Uterus (tissue), 2 donors: ENCODE measurements around the gene NRL.

Experiments used
- POLR2A ChIP-seq, 2 donors: fragments of 450-650 bp; IDR thresholded peaks; one replicate each; pipeline ENCODE4 v1.6.1; 2016; ENCODE audit warnings: antibody characterized with exemption in 2 of 2, mild to moderate bottlenecking in 1 of 2, moderate library complexity in 1 of 2
- TF ChIP-seq, protein P1 (sequence below), 4 experiments: fragments of 200-600 bp in 2 of 4; fragments of 450-650 bp in 2 of 4; sonication (generic) in 2 of 4; IDR thresholded peaks; one replicate each; pipeline ENCODE4 v1.5.1; 2016 to 2019; ENCODE audit warnings: antibody characterized with exemption in 4 of 4, mild to moderate bottlenecking in 2 of 4, moderate library complexity in 1 of 4

DNA sequence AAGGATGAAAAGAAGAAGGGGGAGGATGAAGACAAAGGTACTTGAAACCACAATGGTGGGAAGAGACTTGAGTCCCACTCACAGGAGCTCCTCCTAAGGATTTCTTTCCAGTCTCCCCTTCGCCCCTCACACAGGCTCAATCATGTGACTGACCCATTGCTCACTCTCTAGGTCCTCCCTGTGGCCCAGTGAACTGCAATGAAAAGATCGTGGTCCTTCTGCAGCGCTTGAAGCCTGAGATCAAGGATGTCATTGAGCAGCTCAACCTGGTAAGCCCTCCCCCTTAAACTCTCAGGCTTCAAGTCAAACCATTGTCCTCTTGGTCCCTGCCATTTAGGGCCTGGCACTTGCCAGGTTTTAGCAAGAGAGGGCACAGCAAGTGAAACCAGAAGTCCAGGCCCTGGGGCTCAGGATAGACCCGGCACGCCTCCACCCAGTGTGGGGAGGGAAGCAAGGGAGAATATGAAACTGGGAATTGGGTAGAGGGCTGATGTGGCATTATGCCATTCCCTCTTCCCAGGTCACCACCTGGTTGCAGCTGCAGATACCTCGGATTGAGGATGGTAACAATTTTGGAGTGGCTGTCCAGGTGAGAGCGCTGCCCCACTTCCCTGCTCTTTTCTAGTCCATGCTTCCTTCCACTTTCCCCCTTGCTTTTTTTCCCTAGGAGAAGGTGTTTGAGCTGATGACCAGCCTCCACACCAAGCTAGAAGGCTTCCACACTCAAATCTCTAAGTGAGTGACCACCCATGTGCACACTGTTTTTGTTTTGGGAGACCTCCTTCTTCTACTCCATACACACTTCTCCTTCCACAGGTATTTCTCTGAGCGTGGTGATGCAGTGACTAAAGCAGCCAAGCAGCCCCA lies 23.0 kb upstream of the NRL start:
- TF ChIP-seq, protein P1, sequence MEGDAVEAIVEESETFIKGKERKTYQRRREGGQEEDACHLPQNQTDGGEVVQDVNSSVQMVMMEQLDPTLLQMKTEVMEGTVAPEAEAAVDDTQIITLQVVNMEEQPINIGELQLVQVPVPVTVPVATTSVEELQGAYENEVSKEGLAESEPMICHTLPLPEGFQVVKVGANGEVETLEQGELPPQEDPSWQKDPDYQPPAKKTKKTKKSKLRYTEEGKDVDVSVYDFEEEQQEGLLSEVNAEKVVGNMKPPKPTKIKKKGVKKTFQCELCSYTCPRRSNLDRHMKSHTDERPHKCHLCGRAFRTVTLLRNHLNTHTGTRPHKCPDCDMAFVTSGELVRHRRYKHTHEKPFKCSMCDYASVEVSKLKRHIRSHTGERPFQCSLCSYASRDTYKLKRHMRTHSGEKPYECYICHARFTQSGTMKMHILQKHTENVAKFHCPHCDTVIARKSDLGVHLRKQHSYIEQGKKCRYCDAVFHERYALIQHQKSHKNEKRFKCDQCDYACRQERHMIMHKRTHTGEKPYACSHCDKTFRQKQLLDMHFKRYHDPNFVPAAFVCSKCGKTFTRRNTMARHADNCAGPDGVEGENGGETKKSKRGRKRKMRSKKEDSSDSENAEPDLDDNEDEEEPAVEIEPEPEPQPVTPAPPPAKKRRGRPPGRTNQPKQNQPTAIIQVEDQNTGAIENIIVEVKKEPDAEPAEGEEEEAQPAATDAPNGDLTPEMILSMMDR (IDR thresholded peaks at IDR 0.05), result no peak
- no peak for TF ChIP-seq POLR2A (IDR thresholded peaks at IDR 0.05)
